Esophagus squamous epithelium (tissue), 5 donors: ENCODE data around the gene AP4E1. TPM values are rescaled to one million over a fixed set of nuclear protein-coding genes. Genes with fewer than 3 reads are reported as not detected.
A peak's percentile ranks its signal among the peaks of the same experiment; 100 is the strongest.

ENCODE experiments used
- DNase-seq: peaks from one replicate; lab custom pipeline; 2025; lab: John Stamatoyannopoulos, UW
- H3K27ac ChIP-seq, 4 donors: fragments of 200-600 bp; sonication (generic); one replicate each; pipeline ENCODE4 v1.5.1; 2016 to 2019; ENCODE audit warnings: mild to moderate bottlenecking in 1 of 4
- H3K27me3 ChIP-seq, 4 donors: fragments of 200-600 bp; sonication (generic); 1 replicate in 3 of 4; 2 replicates in 1 of 4; pipeline versions ENCODE4 v1.5.1 to v1.6.0; 2017 to 2021; ENCODE audit warnings: antibody characterized with exemption in 1 of 4
- H3K36me3 ChIP-seq, 3 donors: fragments of 200-600 bp; sonication (generic); one replicate each; pipeline ENCODE4 v1.5.1; 2016 to 2019
- H3K4me1 ChIP-seq, 3 donors: fragments of 200-600 bp; sonication (generic); one replicate each; pipeline ENCODE4 v1.5.1; 2017 to 2019
- H3K4me3 ChIP-seq, 4 donors: fragments of 200-600 bp; sonication (generic); 1 replicate in 3 of 4; 2 replicates in 1 of 4; pipeline ENCODE4 v1.5.1; 2016 to 2019; ENCODE audit warnings: mild to moderate bottlenecking in 2 of 4, moderate library complexity in 1 of 4
- H3K9me3 ChIP-seq, 3 donors: fragments of 200-600 bp; sonication (generic); one replicate each; pipeline ENCODE4 v1.5.1; 2016 to 2019
- POLR2A ChIP-seq, 4 donors: fragments of 450-650 bp; IDR thresholded peaks; one replicate each; pipeline ENCODE4 v1.6.1; 2017; ENCODE audit warnings: antibody characterized with exemption in 4 of 4, mild to moderate bottlenecking in 4 of 4, moderate library complexity in 3 of 4
- WGBS, 2 donors: methylation state at CpG; one replicate each; pipeline ENCODE4 v1.1.5; 2018; 5-methylcytosine and 5-hydroxymethylcytosine counted together
- intact Hi-C: fragments of 100-400 bp; cut with DNase I; formaldehyde crosslinking; loops from one replicate; pipeline ENCODE4 v1.15.0; 2022
- total RNA-seq, 4 donors: library from RNA; depleted of rRNA; stranded (reverse); fragments of >200 nt; gene quantifications; one replicate each; pipeline ENCODE4 v1.1.0, GENCODE V29; 2016
- TF ChIP-seq, protein P1 (sequence below), 6 experiments: fragments of 450-650 bp in 4 of 6; fragments of 200-600 bp in 2 of 6; sonication (generic) in 2 of 6; IDR thresholded peaks; one replicate each; pipeline ENCODE4 v1.5.1; 2016 to 2019; ENCODE audit warnings: antibody characterized with exemption in 6 of 6, mild to moderate bottlenecking in 4 of 6, moderate library complexity in 4 of 6
- donor health status: DM: yes; HTN: yes; CAD: no.

AP4E1 gene
- total RNA-seq, 4 donors from 2014 or later = 5.7 to 11.1 (median 10.1) TPM

DNA sequence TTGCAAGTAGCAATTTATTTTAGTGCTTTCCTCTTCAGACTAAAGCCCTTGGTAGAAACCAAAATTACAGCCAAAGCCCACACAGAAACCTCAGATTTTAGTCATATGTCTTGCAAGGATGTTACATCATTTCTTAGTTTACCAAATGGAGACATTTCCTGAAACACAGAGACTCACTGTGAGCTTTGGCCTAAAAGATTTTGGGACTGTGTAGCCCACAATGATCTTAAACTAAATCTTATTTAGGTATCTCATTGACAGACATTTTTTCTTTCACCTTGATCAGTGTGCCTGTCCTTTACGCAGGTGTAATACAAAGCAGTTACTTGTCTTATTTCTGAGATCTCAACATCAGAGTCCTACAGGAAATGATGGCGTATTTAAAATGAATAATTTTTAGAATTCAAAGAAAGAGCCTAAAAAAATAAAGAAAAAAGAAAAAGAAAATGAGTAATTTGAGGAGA is 27.8 kb upstream of the AP4E1 start:
- H3K4me1 ChIP-seq = peaks cover 0 to 32% (median 18%) of the 10 kb centered on the region in 3 donors
- H3K27me3 ChIP-seq = no peaks in the 10 kb centered on the region
- intact Hi-C loops = no loop called here
- H3K9me3 ChIP-seq = no peaks in the 10 kb centered on the region
- H3K4me3 ChIP-seq = no peak overlapping the region
- no peak for DNase-seq
- 85 to 88% methylated on average over 2 of the region's 2 CpGs for WGBS, 2 donors
- TF ChIP-seq, protein P1, sequence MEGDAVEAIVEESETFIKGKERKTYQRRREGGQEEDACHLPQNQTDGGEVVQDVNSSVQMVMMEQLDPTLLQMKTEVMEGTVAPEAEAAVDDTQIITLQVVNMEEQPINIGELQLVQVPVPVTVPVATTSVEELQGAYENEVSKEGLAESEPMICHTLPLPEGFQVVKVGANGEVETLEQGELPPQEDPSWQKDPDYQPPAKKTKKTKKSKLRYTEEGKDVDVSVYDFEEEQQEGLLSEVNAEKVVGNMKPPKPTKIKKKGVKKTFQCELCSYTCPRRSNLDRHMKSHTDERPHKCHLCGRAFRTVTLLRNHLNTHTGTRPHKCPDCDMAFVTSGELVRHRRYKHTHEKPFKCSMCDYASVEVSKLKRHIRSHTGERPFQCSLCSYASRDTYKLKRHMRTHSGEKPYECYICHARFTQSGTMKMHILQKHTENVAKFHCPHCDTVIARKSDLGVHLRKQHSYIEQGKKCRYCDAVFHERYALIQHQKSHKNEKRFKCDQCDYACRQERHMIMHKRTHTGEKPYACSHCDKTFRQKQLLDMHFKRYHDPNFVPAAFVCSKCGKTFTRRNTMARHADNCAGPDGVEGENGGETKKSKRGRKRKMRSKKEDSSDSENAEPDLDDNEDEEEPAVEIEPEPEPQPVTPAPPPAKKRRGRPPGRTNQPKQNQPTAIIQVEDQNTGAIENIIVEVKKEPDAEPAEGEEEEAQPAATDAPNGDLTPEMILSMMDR (IDR thresholded peaks at IDR 0.05) = no peak
- no peak for TF ChIP-seq POLR2A (IDR thresholded peaks at IDR 0.05)
- H3K36me3 ChIP-seq = no peaks in the 10 kb centered on the region
- peak overlapping the region in 2 of 4 donors; percentile 31 to 39 for H3K27ac ChIP-seq

DNA sequence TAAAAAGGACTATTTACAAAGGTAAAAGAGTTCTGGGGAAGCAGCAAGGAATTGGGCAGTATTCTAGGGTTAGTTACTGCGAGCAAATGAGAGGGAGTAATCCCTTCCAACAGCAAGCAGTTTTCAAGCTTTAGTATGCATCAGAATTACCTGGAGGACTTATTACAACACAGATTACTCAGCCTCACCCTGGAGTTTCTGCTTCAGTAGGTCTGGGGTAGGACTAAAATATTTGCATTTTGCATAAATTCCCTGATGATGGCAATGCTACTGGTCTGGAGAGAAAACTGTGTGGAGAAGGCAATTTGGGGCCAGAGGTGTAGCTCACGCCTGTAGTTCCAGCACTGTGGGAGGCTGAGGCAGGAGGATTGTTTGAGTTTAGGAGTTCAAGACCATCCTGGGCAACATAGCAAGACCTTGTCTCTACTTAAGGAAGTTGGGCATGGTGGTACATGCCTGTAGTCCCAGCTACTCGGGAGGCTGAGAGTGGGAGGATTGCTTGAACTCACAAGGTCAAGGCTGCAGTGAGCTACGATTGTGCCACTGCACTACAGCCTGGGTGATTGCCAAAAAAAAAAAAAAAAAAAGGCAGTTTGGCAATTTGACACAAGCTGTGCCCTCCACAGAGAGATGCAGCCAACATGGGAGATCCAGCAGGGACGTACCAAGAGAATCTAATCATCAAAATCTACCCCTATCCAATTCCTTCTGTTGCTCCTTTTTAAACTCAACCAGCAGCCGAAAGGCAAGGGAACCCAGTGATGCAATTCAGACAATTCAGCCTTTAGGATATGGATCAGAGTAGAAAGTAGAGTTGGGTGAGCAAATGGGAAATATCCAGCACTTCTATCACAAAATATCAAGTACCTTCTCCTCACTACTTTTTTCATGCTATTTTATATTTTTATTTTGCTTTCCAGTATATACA is 27.1 kb upstream of the AP4E1 start:
- peaks cover 0 to 37% (median 18%) of the 10 kb centered on the region in 3 donors for H3K4me1 ChIP-seq
- 53 to 61% methylated on average over 6 of the region's 6 CpGs for WGBS, 2 donors
- H3K9me3 ChIP-seq = no peaks in the 10 kb centered on the region
- no peaks in the 10 kb centered on the region for H3K36me3 ChIP-seq
- no peaks in the 10 kb centered on the region for H3K27me3 ChIP-seq
- H3K27ac ChIP-seq = peak overlapping the region in 1 of 4 donors; percentile 62
- intact Hi-C loops = no loop called here
- DNase-seq = no peak
- no peak overlapping the region for H3K4me3 ChIP-seq
- TF ChIP-seq POLR2A (IDR thresholded peaks at IDR 0.05) = no peak
- TF ChIP-seq, protein P1 (IDR thresholded peaks at IDR 0.05) = no peak

DNA sequence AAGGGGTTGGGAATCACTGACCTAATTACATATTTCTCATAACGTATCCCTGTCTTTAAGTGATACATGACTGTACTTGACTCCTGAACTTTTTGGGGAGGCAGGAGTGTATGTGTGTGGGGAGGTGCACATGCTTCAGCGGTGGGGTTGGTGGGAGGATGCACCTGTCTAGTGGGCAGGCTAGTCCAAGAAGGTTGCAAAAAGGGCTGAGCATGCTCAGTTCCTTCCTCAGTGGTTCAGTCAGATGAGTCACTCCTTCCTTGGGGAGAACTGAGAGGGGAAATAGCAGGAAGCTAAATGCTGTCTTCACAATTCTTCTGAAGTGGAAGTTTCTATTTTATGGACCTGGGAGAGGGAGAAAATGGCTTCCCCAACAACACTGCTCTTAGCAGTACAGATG is 24.6 kb upstream of the AP4E1 start:
- Histone ChIP-seq H3K27ac (peak overlapping the region in 2 of 4 donors; percentile 42 to 74), H3K36me3 (no peaks in the 10 kb centered on the region), H3K9me3 (no peaks in the 10 kb centered on the region), H3K4me3 (no peak overlapping the region), H3K4me1 (peaks cover 0 to 27% (median 15%) of the 10 kb centered on the region in 3 donors), H3K27me3 (no peaks in the 10 kb centered on the region)
- no peak for DNase-seq
- intact Hi-C loops = no loop called here
- TF ChIP-seq POLR2A (IDR thresholded peaks at IDR 0.05) = no peak
- TF ChIP-seq, protein P1 (IDR thresholded peaks at IDR 0.05) = no peak
- WGBS, 2 donors = 22 to 28% methylated on average over 1 to 2 of the region's 2 CpGs

DNA sequence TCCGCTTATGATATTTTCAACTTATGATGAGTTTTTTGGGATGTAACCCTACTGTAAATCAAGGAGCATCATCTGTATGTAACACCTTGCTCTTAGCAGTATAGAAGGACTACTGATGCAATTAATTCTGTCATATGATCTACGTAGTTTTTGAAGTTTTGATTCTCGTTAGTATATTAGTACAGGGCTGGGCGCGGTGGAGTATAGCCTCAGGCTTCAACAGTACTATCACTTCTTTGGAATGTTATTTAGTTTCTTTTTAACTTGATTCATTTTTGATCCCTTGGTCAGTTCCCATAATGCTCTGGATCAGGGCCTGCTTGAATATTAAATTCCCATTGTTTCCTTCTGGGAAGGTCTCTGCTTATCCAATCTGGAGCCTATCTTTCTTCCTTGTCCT is 23.9 kb upstream of the AP4E1 start:
- whole genome bisulfite sequencing, 2 donors = 40 to 60% methylated on average over 5 of the region's 5 CpGs
- Histone ChIP-seq H3K9me3 (no peaks in the 10 kb centered on the region), H3K36me3 (no peaks in the 10 kb centered on the region), H3K4me1 (peaks cover 0 to 27% (median 15%) of the 10 kb centered on the region in 3 donors), H3K4me3 (no peak overlapping the region), H3K27me3 (no peaks in the 10 kb centered on the region), H3K27ac (peak overlapping the region; percentile 64 to 87 (median 74))
- TF ChIP-seq POLR2A (IDR thresholded peaks at IDR 0.05) = no peak
- TF ChIP-seq, protein P1 (IDR thresholded peaks at IDR 0.05) = no peak
- intact Hi-C loops = no loop called here
- no peak for DNase-seq

DNA sequence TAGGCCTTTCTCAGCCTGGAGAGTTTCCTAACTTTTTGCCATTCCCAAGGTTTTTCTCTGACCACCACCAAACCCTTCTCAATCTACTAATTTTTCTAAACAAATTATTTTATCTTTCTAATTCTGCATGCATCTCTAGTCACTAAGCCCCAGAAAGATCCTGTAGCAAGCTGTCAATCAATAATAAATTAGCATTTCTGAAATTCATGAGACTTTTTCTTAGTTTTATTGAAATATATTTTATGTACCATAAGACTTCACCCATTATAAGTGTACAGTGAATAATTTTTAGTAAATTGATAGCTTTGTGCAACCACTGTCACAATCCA is 22.4 kb upstream of the AP4E1 start:
- peaks cover 0 to 27% (median 14%) of the 10 kb centered on the region in 3 donors for H3K4me1 ChIP-seq
- no peaks in the 10 kb centered on the region for H3K27me3 ChIP-seq
- no peak overlapping the region for H3K4me3 ChIP-seq
- H3K27ac ChIP-seq = peak overlapping the region in 1 of 4 donors; percentile 64
- H3K9me3 ChIP-seq = peaks cover 0 to under 1% (median 0%) of the 10 kb centered on the region in 3 donors
- H3K36me3 ChIP-seq = no peaks in the 10 kb centered on the region
- no peak for DNase-seq
- intact Hi-C loops = no loop called here
- TF ChIP-seq POLR2A (IDR thresholded peaks at IDR 0.05) = no peak
- TF ChIP-seq, protein P1 (IDR thresholded peaks at IDR 0.05) = peak in 1 of 6 experiments; percentile 1
